ENCODE results near the gene MRPS6.

DNA sequence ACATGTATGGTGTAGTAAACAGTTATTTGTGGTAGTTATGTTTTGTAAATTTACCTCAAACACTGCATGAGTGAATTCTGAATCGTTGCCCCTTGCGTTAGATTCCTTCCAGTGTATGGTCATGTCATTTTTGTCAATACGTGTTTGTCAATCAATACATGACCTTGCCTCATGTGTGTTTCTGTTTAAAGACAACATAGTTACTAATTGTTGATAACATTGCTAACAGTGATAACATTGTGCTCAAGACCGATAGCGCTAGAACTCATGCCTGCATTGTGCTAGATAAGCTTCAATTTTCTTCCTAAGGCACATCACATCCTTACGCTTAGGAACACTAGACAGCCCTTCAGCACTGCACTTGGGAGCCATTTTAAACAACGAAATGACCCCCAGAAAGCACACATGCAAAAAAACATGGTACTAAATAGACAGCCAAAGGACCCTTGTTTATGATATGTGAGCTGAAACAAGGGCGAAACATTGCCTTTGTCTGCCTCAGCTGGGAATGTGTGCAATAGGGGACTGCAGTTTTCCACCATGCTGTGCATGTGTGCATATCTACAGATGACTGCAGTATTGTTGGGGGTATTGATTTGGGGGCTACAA lies 37.3 kb downstream of the MRPS6 start:
- TF ChIP-seq, protein P1, sequence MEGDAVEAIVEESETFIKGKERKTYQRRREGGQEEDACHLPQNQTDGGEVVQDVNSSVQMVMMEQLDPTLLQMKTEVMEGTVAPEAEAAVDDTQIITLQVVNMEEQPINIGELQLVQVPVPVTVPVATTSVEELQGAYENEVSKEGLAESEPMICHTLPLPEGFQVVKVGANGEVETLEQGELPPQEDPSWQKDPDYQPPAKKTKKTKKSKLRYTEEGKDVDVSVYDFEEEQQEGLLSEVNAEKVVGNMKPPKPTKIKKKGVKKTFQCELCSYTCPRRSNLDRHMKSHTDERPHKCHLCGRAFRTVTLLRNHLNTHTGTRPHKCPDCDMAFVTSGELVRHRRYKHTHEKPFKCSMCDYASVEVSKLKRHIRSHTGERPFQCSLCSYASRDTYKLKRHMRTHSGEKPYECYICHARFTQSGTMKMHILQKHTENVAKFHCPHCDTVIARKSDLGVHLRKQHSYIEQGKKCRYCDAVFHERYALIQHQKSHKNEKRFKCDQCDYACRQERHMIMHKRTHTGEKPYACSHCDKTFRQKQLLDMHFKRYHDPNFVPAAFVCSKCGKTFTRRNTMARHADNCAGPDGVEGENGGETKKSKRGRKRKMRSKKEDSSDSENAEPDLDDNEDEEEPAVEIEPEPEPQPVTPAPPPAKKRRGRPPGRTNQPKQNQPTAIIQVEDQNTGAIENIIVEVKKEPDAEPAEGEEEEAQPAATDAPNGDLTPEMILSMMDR (IDR thresholded peaks at IDR 0.05; ENCODE audit: low read depth, low read length, poor library complexity, severe bottlenecking): no peak
- TF ChIP-seq EZH2phosphoT487 (IDR thresholded peaks at IDR 0.05; ENCODE audit: borderline replicate concordance, low read length): no peak
